ENCODE results near the gene TNFRSF1B.

The TNFRSF1B gene

DNA sequence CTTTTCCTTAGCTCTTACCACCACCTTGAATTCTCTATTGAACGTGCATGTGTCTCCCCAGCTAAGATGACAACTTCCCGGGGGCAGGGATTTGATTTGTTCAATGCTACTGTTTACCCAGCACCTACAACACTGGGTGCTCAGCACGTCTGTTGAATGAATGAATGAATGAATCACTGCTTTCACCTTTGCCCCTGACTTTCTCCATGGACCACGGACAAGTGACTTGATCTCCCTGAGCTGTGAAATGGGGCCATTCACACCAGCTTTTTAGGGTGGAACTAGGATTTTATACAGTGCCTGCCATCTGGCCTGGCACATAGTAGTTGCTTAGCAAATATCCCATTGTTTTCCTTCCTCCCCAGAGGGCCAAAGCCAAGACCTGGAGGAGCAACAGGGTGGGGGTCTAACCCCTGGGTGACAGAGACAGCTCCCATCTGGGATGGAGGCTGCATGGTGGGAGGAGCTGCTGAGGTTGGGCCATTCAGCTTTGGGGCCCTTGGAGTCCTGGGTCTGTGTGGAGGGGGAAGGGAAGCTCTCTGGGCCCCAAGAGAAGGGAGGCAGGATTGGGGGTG is 15.7 kb downstream of the TNFRSF1B start:
- Histone ChIP-seq H3K9me3 (ENCODE audit: insufficient read depth, low read depth, low read length) (no peaks in the 10 kb centered on the region; the same call in 1 of the 2 replicates), H3K27me3 (ENCODE audit: insufficient read depth, low read length) (no peaks in the 10 kb centered on the region), H3K4me1 (ENCODE audit: insufficient read depth, low read length) (peaks cover 5% of the 10 kb centered on the region; the same call in 1 of the 2 replicates), H3K9ac (ENCODE audit: low read depth, low read length) (no peak overlapping the region), H3K36me3 (ENCODE audit: insufficient read depth, low read depth, low read length) (no peaks in the 10 kb centered on the region), H3K27ac (ENCODE audit: low read length) (no peak overlapping the region), H3K4me3 (ENCODE audit: low read length) (no peak overlapping the region)

DNA sequence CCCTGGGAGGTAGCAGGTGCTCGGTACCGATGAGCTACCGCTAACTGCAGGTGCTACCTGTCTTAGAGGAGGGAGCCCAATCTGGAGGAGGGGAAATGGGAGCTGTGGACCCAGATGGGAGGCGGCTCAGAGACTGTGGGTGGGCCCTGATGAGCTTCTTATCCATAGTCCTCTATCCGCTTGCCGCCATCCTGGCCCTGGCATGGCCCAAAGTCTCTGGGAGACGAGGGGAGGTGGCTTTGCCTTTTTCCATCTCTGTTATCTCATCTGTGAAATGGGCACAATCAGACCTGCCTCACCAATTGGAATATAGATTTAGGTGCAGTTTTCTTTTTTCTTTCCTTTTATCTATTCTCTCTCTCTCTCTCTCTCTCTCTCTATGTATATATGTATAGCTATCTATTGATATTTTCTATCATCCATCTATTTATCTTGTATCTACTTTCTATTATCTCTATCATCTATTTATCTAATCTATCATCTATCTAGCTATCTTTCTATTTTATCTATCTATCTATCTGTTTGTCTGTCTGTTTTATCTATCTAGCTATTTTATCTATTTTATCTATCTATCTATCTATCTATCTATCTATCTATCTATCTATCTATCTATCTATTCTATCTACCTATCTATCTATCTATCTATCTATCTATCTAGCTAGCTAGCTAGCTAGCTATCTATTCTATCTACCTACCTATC is 16.5 kb downstream of the TNFRSF1B start:
- peaks cover 5% of the 10 kb centered on the region; the same call in 1 of the 2 replicates for H3K4me1 ChIP-seq (ENCODE audit: insufficient read depth, low read length)
- H3K9me3 ChIP-seq (ENCODE audit: insufficient read depth, low read depth, low read length), result no peaks in the 10 kb centered on the region; the same call in 1 of the 2 replicates
- no peaks in the 10 kb centered on the region for H3K27me3 ChIP-seq (ENCODE audit: insufficient read depth, low read length)
- no peaks in the 10 kb centered on the region for H3K36me3 ChIP-seq (ENCODE audit: insufficient read depth, low read depth, low read length)
- no peak overlapping the region for H3K4me3 ChIP-seq (ENCODE audit: low read length)
- no peak overlapping the region for H3K9ac ChIP-seq (ENCODE audit: low read depth, low read length)
- no peak overlapping the region for H3K27ac ChIP-seq (ENCODE audit: low read length)

DNA sequence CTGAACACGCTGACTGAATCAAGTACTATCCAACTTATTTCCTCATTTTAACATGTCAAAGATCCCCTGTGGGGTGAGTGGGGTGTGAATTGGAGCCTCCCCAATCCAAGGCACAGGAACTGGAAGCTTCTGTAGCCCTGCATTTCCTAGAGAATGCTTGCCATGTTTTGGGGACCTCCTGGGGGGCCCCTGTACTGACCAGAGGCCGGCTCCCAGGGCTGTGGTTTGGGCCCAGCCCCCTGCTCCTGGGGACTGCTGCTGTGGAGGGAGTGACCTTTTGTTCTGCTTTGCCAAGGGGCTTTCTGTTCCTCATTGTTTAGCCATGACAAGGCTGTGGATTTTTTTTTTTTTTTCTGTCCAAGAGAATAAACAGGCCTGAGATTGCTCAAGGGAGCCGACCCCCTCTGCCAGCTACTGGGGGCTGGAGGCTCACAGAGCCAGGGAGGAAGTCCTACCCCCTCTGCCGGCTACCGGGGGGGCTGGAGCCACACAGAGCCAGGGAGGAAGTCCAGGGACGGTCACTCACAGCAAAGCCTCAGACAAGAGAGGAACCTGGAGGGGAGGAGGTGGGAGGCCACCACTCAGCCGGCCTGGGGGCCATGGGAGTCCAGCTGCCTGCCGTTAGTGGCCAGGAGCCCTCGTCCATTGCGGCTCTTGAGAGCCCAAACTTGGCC is 17.4 kb downstream of the TNFRSF1B start:
- H3K4me3 ChIP-seq (ENCODE audit: low read length), result no peak overlapping the region

DNA sequence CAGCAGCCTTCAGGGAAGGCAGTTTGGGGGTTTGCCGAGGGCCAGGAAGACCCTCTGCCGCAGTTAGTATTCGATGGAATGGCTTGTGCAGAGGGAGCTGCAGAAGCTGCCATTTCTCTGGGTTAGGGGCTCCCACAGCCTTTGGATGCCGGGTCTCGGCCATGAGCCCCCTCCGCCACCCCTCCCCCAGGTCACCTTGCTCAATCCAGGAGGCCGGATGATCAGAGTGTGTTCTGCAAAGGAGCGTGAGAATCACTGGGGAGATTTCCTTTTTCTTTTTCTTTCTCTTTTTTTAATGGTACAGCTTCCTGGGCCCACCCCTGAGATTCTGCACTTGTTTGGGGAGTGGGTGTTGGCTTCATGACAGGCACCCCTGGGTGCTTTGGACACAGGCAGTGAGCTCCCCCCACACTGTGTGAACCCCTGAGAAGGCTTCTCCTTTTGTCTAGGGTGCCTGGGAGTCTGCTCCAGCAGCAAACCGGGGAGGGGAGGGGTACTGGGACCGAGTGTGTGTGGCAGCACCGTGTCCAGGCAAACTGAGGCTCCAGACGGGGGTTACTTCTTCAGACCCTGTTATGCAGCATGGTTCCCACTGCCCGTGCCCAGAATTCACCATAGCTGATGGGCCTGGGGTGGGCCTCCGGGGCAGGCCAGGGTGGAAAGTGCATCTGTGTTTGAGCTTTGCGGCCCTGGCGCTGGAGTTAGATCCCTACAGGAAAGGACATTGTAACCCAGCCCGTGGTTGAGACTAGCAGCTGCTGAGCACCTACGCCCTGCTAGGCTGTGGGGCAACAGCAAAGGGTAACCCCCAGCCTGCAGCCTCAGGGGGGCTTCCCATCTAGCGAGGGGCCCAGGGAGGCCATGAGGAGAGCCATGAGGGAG is 18.5 kb downstream of the TNFRSF1B start:
- H3K9me3 ChIP-seq (ENCODE audit: insufficient read depth, low read depth, low read length), result no peaks in the 10 kb centered on the region; the same call in 1 of the 2 replicates
- H3K4me3 ChIP-seq (ENCODE audit: low read length), result no peak overlapping the region
- H3K27me3 ChIP-seq (ENCODE audit: insufficient read depth, low read length), result no peaks in the 10 kb centered on the region
- H3K27ac ChIP-seq (ENCODE audit: low read length), result no peak overlapping the region
- H3K36me3 ChIP-seq (ENCODE audit: insufficient read depth, low read depth, low read length), result no peaks in the 10 kb centered on the region
- peaks cover 13% of the 10 kb centered on the region; the same call in 1 of the 2 replicates for H3K4me1 ChIP-seq (ENCODE audit: insufficient read depth, low read length)
- H3K9ac ChIP-seq (ENCODE audit: low read depth, low read length), result no peak overlapping the region

More for the DNA sequence above, 17.4 kb downstream of the TNFRSF1B start:
- Histone ChIP-seq H3K9me3 (ENCODE audit: insufficient read depth, low read depth, low read length) (no peaks in the 10 kb centered on the region; the same call in 1 of the 2 replicates), H3K36me3 (ENCODE audit: insufficient read depth, low read depth, low read length) (no peaks in the 10 kb centered on the region), H3K27me3 (ENCODE audit: insufficient read depth, low read length) (no peaks in the 10 kb centered on the region), H3K27ac (ENCODE audit: low read length) (peak overlapping the region; percentile 71), H3K9ac (ENCODE audit: low read depth, low read length) (peak overlapping the region; percentile 21; the same call in 1 of the 2 replicates), H3K4me1 (ENCODE audit: insufficient read depth, low read length) (peaks cover 12% of the 10 kb centered on the region; the same call in 1 of the 2 replicates)

- no peaks in the 10 kb centered on the region; the same call in 1 of the 2 replicates for H3K27me3 ChIP-seq (ENCODE audit: insufficient read depth, low read length)
- H3K4me1 ChIP-seq (ENCODE audit: insufficient read depth, low read length), result peaks cover 13% of the 10 kb centered on the region; the same call in 1 of the 2 replicates
- H3K9me3 ChIP-seq (ENCODE audit: insufficient read depth, low read depth, low read length), result no peaks in the 10 kb centered on the region; the same call in 1 of the 2 replicates
- H3K36me3 ChIP-seq (ENCODE audit: insufficient read depth, low read depth, low read length), result no peaks in the 10 kb centered on the region
- no peak overlapping the region for H3K9ac ChIP-seq (ENCODE audit: low read depth, low read length)
- H3K4me3 ChIP-seq (ENCODE audit: low read length), result no peak overlapping the region
- no peak overlapping the region for H3K27ac ChIP-seq (ENCODE audit: low read length)
These were observed 19.3 kb downstream of the TNFRSF1B start for GRCh38 chr1:12185918-12186678.

- no peaks in the 10 kb centered on the region for H3K36me3 ChIP-seq (ENCODE audit: insufficient read depth, low read depth, low read length)
- H3K9ac ChIP-seq (ENCODE audit: low read depth, low read length), result no peak overlapping the region
- H3K27ac ChIP-seq (ENCODE audit: low read length), result no peak overlapping the region
- H3K4me1 ChIP-seq (ENCODE audit: insufficient read depth, low read length), result peaks cover 13% of the 10 kb centered on the region; the same call in 1 of the 2 replicates
- H3K27me3 ChIP-seq (ENCODE audit: insufficient read depth, low read length), result no peaks in the 10 kb centered on the region; the same call in 1 of the 2 replicates
- no peak overlapping the region for H3K4me3 ChIP-seq (ENCODE audit: low read length)
- H3K9me3 ChIP-seq (ENCODE audit: insufficient read depth, low read depth, low read length), result no peaks in the 10 kb centered on the region; the same call in 1 of the 2 replicates
These were observed 19.8 kb downstream of the TNFRSF1B start for GRCh38 chr1:12186679-12186985.

- H3K27me3 ChIP-seq (ENCODE audit: insufficient read depth, low read length), result no peaks in the 10 kb centered on the region; the same call in 1 of the 2 replicates
- H3K4me1 ChIP-seq (ENCODE audit: insufficient read depth, low read length), result peaks cover 13% of the 10 kb centered on the region; the same call in 1 of the 2 replicates
- H3K36me3 ChIP-seq (ENCODE audit: insufficient read depth, low read depth, low read length), result no peaks in the 10 kb centered on the region
- H3K27ac ChIP-seq (ENCODE audit: low read length), result no peak overlapping the region
- no peak overlapping the region for H3K4me3 ChIP-seq (ENCODE audit: low read length)
- no peak overlapping the region for H3K9ac ChIP-seq (ENCODE audit: low read depth, low read length)
- no peaks in the 10 kb centered on the region; the same call in 1 of the 2 replicates for H3K9me3 ChIP-seq (ENCODE audit: insufficient read depth, low read depth, low read length)
These were observed 21.3 kb downstream of the TNFRSF1B start for GRCh38 chr1:12188115-12188514.

DNA sequence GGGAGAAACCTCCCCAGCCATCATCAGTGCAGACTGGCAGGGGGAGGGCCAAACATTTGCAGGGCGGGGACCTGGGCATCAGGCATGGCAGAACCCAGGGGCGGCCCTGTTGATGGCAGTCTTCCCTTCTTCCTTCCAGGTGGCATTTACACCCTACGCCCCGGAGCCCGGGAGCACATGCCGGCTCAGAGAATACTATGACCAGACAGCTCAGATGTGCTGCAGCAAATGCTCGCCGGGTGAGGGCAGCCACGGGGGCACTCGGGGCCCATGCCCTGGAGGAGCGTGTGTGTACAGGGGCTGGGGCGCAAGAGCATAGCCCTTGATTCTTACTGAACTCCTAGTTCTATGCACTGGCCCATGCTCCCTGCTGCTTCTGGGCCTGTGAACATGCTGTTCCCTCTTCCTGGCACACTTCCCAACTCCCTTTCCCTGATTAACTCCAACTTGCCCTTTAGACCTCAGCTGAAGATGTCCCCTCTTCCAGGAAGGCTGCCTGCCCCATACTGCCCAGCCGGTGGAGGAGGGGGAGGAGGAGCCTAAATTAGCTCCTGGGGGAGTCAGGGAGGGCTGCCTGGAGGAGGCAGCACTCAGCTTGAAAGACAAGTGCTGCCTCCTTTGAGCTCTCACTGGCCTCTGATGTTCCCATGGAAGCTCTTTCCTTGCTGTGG is 22.0 kb downstream of the TNFRSF1B start:
- H3K9me3 ChIP-seq (ENCODE audit: insufficient read depth, low read depth, low read length), result no peaks in the 10 kb centered on the region; the same call in 1 of the 2 replicates

GRCh38 chr1:12189328-12189682 is 22.5 kb downstream of the TNFRSF1B start:
- no peak overlapping the region for H3K27ac ChIP-seq (ENCODE audit: low read length)
- H3K27me3 ChIP-seq (ENCODE audit: insufficient read depth, low read length), result no peaks in the 10 kb centered on the region; the same call in 1 of the 2 replicates
- H3K4me1 ChIP-seq (ENCODE audit: insufficient read depth, low read length), result peaks cover 10% of the 10 kb centered on the region; the same call in 1 of the 2 replicates
- H3K4me3 ChIP-seq (ENCODE audit: low read length), result no peak overlapping the region
- H3K9ac ChIP-seq (ENCODE audit: low read depth, low read length), result no peak overlapping the region
- no peaks in the 10 kb centered on the region; the same call in 1 of the 2 replicates for H3K9me3 ChIP-seq (ENCODE audit: insufficient read depth, low read depth, low read length)
- H3K36me3 ChIP-seq (ENCODE audit: insufficient read depth, low read depth, low read length), result no peaks in the 10 kb centered on the region

More for the DNA sequence above, 22.0 kb downstream of the TNFRSF1B start:
- Histone ChIP-seq H3K4me3 (ENCODE audit: low read length) (no peak overlapping the region), H3K9ac (ENCODE audit: low read depth, low read length) (no peak overlapping the region), H3K36me3 (ENCODE audit: insufficient read depth, low read depth, low read length) (no peaks in the 10 kb centered on the region), H3K27ac (ENCODE audit: low read length) (no peak overlapping the region), H3K27me3 (ENCODE audit: insufficient read depth, low read length) (no peaks in the 10 kb centered on the region; the same call in 1 of the 2 replicates), H3K4me1 (ENCODE audit: insufficient read depth, low read length) (peaks cover 13% of the 10 kb centered on the region; the same call in 1 of the 2 replicates)
